Cardiac septum (tissue), 1 donor: ENCODE results near the gene SLAMF1. TPM values are rescaled to one million over a fixed set of nuclear protein-coding genes. Genes with fewer than 3 reads are reported as not detected.
"Not testable (repeated sequence)": the region's sequence is repeated elsewhere in the genome, so short reads cannot be mapped to it uniquely, and the experiment has no call there.

Experiments used
- DNase-seq: peaks from one replicate; pipeline ENCODE4 v3.0.0-alpha.2; 2020; ENCODE audit warnings: low spot score
- intact Hi-C: fragments of 100-400 bp; cut with DNase I; formaldehyde crosslinking; loops from one replicate; pipeline ENCODE4 v1.14.0; 2022
- total RNA-seq: library from RNA; stranded (reverse); fragmentation: NEBNext Ultra II Directional; extraction: Animal tissue kit (Norgen Biotek cat#: 25700); gene quantifications from one replicate; pipeline ENCODE4 v1.2.1, GENCODE V29; 2021
- donor health status: DM: no; HTN: no; CAD: no.

SLAMF1 gene
- total RNA-seq, 1 donor from 2014 or later: 1.0 TPM

DNA sequence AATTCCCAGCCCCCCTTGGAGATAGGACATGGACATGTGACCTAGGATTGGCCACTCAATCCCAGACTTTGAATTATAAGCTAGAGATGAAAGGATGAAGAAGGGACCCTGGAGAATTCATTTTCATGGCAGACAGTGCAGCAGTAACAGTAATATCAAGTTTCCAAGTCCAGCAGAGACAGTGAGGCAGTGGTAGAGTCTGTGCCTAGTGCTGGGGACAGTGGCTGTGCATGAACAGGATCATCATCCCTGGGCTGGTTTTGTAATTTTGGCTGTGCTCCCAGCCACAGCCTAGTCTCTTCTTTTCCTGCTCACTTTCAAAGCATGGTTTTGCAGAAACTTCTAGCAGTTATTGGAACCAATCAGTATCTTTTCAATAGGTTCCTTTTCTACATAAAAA, 37.9 kb downstream of the SLAMF1 start:
- no peak for DNase-seq
- intact Hi-C loops: no loop called here

DNA sequence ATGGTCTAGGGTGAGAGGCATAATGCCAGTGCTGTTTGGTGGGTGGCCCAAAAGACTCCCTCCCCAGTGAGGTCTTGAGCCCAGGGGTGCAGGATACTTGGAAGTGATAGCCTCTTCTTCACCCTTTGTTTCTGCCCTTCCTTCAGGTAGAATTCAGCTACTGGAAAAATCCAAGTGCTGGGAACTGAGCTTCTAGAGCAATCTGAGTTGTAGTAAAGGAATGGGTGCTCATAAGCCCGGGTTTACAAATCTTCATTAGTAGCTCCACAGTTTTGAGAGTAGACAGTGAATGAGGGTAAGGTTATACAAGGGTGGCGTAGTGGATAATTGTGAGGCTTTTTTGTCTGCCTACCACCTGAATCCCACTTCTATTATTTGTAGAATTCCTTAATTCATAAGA, 38.3 kb downstream of the SLAMF1 start:
- intact Hi-C loops: no loop called here
- no peak for DNase-seq

DNA sequence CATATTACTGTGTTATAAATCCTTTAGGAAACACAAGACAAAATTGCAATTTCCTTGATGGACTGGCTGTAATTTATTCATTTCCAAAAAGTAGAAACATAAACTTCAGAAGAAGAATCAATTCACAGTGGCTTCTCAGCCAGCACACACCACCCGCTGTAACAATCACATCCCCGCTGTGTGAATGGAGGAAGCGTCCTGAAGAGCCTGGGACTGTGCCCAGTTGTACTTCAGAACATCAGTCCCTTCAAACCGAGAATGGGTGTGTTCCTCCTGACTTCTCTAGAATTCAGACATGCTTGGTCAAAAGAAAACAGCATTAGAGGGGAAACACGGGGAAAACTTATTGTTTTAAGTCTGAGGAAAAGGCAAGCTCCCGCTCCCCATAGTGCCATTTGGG, 38.8 kb downstream of the SLAMF1 start:
- intact Hi-C loops: no loop called here
- no peak for DNase-seq

DNA sequence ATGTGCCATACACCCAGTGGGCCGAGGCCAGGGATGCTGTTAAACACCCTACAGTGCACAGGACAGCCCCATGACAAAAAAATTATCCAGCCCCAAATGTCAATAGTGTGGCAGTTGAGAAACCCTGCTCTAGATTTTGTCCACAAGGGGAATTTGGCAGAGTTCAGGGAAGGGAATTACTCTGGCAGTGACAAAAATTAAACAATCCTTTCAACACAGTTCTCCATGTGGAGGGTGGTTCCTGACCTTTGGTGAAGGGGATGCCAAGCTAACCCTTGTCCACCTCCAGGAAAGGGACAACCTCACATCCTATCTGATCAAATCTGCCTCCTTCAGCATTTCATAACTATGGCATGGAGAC, 39.2 kb downstream of the SLAMF1 start:
- no peak for DNase-seq
- intact Hi-C loops: loop anchor here (2.0 kb wide), 1 partner anchor 181 kb away; no protein-coding TSS in a partner anchor

DNA sequence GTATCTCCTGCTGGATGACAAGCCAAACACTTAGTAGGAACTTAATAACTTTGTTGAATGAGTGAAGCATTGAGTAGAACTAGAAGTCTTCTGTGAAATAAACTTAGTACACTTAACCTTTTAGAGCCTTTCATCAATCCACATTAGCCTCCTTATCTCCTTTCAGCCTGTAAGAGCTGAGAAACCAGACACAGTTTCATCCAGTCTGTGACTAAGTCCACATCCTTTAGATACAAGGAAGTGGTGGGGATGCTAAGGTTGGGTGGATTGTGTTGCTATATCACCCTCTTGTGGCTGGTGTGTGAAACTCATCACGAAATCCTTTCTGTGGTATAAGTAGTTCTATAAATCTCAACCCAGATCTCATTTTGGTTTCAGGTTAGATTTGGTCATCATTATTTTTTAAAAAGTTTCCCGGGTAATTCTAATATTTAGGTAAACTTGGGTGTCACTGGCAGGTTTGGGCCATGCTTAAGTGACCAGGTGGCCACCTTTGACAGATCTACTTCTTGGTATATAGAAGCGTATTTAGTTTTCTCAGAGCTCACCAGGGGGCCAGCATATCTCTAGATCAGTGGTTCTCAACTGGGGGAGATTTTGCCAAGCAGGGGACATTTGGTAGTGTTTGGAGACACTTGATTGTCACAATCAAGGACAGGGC, 39.7 kb downstream of the SLAMF1 start:
- DNase-seq: no peak
- intact Hi-C loops: loop anchor here (2.0 kb wide), 1 partner anchor 180 kb away; no protein-coding TSS in a partner anchor

DNA sequence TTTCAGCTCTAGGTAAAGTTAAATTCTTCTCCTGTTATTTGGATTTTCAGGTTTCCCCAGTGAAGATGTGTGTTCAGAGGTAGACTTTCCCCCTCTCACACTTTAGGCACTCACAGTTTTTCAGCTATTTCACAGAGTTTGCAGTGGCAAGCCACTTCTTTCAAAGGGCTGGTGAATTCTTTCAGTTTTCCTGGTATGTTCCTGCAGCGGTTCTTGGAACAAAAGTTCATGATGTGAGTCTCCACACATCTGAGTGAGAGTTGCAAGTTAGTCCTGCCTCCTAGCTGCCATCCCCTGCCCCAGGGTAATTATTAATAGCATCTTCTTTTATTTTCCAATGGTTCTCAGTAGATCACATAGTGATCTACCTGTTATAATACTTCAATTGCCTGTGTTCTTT, 40.2 kb downstream of the SLAMF1 start:
- intact Hi-C loops: loop anchor here (2.0 kb wide), 1 partner anchor 180 kb away; no protein-coding TSS in a partner anchor
- no peak for DNase-seq

DNA sequence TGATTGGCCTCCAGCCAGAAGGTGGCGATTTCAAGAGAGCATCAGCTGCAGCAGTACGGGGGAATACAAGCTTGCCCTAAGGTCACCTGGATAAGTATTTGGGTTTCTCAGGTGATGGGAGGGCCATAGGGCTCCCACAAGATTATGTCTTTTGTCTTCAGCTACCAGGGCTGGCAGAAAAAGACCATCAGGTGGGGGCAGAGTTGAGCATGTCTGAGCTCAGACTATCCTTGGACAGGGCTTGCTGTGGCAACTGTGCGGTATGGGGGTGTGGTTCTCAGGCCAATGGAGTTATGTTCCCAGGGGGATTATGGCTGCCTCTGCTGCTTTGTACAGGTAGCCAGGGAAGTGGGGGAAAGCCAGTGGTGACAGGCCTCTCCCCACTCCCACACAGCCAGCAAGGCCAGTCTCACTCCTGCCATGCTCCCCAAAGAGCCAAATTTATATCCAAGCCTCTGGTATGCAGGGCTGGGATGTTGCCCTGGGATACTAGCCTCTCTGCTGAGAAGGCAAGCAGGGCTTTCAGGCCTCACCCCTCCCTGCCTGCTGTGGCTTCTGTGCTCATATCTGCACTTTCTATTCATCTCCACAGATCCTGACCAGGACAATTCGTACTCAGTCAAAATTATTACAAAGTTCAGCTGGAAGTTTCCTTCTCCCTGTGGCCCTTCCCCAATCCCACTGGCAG, 40.9 kb downstream of the SLAMF1 start:
- DNase-seq: no peak
- intact Hi-C loops: loop anchor here (2.0 kb wide), 1 partner anchor 179 kb away; no protein-coding TSS in a partner anchor

DNA sequence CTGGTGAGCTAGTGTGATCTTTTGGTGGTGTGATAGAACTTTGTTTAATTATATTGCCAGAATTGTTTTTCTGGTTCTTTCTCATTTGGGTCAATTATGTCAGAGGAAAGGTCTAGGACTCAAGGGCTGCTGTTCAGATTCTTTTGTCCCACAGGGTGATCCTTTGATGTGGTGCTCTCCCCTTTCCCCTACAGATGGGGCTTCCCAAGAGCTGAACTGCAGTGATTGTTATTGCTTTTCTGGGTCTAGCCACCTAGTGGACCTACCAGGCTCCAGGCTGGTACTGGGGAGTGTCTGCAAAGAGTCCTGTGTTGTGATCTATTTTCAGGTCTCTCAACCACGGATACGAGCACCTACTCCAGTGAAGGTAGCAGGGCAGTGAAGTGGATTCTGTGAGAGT, 41.6 kb downstream of the SLAMF1 start:
- intact Hi-C loops: no loop called here
- DNase-seq: no peak

DNA sequence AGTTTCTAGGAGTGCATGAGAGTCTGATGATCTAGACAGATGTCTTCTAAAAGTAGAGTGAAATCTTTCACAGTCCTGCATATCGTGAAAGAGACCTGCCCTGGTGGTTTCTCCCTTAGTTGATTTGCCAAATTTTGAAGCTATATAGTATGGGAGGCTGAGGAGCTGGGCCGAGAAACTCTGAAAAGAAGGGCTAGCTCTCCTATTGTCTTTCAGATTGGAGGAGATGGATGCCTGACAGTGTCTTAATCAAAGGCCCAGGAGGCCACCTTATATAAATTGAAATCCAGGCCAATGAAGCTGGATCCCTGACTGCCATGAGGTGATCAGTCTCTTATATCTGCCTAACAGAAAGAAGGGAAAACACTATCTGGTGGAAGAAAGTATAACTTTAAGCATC, 49.1 kb downstream of the SLAMF1 start:
- intact Hi-C loops: no loop called here
- no peak for DNase-seq

DNA sequence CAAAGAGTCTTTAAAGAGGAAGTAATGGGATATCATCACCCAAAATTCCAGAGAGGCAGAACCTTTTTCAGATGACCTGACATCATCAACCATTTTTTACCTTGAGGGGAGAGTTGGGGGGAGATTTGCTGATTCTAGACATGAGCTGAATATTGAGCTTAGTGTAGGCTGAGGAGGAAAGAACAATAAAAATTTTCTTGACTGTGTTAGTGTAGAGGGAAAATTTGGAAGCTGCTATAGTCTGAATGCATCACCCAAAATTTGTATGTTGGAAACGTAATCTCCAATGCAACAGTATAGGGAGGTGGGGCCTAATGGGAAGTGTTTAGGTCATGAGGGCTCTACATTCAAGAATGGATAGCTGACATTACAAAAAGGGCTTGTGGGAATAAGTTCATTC, 49.8 kb downstream of the SLAMF1 start:
- DNase-seq: no peak
- intact Hi-C loops: no loop called here

DNA sequence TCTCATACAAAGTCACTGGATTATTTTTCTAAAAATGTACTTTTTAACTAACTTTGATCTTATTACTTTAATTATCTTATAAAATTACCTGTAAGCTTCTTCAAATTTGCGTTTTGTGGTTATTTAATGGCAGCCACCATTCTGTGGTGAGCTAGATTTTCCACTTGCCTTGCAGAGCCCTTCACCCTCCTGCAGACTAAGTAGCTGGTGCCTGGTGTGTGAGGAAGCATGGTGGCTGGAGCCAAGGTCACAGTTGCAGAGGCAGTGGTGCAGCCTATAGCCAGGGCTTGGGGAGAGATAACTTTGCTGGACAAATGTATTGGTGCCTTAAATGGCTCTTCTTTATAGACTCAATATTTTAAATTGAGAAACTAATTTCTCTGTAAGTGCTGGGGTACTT, 56.4 kb downstream of the SLAMF1 start:
- intact Hi-C loops: no loop called here
- DNase-seq: no peak

DNA sequence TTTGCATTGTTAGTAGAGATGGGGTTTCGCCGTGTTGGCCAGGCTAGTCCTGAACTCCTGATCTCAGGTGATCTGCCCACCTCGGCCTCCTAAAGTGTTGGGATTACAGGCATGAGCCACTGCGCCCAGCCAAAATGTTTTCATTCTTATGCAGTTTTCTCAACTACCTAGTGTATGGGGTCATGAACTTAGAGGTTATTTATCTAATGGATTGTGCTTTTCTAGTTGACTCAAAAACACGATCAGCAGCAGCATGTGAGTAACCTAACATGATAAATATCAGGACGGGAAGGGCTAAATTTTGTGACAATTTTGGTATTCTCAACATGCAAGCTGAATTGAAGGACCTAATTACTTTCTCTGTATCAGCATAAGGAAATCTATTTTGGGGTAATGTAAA, 58.4 kb downstream of the SLAMF1 start:
- intact Hi-C loops: no loop called here
- no peak for DNase-seq

DNA sequence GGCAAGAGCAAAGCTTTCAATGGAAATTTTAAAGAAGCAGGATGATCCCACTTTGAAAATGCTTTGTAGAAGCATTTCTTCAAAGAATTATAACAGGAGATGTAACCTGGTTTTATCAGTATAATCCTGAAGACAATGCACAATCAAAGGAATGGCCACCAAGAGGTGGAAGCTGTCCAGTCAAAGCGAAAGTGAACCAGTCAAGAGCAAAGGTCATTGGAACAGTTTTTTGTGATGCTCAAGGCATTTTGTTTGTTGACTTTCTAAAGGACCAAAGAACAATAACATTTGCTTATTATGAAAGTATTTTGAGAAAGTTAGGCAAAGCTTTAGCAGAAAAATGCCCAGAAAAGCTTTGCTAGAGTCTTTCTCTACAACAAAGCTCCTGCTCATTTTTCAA, 62.1 kb downstream of the SLAMF1 start:
- DNase-seq: no peak
- intact Hi-C loops: no loop called here

DNA sequence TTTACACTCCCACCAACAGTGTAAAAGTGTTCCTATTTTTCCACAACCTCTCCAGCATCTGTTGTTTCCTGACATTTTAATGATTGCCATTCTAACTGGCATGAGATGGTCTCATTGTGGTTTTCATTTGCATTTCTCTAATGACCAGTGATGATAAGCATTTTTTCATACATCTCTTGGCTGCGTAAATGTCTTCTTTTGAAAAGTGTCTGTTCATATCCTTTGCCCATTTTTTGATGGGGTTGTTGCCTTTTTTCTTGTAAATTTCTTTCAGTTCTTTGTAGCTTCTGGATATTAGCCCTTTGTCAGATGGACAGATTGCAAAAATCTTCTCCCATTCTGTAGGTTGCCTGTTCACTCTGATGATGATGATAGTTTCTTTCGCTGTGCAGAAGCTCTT, 63.9 kb downstream of the SLAMF1 start:
- DNase-seq, intact Hi-C loops: not testable (repeated sequence)

DNA sequence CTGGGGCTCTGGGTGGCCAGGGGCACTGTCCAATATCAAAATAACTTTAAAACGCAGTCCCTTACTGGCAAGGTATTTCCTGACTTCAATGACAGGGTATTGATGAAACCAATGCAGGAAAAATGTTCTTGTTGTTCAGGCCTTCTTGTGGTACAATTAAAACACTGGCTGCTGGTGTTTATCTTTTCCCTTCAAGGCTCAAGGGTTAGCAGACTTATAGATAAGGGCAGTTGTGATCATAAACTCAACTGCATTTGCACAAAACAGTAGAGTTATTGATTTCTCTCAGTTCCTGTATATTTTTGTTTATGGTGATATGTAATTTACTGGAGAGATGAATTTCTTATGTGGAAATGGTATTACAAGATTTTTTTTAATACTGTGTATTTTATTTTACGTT, 64.9 kb downstream of the SLAMF1 start:
- intact Hi-C loops: no loop called here
- DNase-seq: no peak

DNA sequence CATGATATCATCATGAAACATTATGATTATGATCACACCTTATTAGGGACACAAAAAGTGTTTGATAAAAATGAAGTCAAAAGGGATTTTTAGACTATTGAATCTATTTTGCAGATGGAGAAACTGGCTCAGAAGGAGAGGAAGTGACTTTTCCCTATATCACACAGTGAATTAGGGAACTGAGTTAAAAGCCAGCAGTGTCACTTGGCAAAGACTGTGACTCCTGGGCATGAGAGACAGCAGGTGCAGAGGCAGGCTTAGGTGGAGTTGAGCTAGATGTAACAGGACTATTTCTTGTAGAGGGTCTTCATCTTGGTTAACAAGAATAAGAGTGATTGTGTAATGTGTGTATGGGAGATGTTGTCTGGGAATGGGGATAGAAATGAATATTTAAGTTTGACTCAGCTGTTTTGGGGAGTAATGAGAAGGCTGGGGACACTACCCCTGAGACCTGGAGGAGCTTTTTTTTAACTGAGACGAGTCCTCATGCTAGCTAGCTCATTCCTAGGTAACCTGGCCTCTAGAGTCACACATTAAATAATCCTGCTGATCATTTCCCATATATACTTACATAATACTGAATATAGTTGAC, 66.5 kb downstream of the SLAMF1 start:
- intact Hi-C loops: no loop called here
- DNase-seq: no peak

DNA sequence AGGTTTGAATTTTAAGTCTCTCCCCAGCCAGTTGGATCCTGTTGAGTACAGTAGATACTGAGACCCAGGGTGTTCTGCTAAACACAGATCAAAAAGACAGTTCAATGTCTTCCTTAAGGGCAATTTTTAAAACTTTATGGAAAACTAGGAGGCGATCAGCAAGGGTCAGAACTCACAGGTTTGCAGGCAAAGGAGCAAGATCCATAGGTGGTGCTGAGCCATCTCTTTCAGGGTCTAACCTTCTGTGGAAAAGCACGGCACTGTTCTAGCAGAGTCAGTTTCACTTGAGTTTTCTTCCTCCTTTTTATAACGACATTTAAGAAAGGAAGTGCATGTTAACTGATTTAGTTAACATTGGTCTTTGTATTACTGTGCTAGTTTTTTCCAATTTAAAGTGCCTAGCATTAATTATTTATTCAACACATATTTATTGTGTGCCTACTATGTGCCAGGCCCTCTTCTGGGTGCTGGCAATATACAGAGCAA, 67.6 kb downstream of the SLAMF1 start, which contains the start of gene CD84:
CD84 (minus strand) TSS at position 281 of the 486 bp plus-strand sequence; CDS start at position 222, 59 bp downstream.
- no peak for DNase-seq
- intact Hi-C loops: no loop called here

DNA sequence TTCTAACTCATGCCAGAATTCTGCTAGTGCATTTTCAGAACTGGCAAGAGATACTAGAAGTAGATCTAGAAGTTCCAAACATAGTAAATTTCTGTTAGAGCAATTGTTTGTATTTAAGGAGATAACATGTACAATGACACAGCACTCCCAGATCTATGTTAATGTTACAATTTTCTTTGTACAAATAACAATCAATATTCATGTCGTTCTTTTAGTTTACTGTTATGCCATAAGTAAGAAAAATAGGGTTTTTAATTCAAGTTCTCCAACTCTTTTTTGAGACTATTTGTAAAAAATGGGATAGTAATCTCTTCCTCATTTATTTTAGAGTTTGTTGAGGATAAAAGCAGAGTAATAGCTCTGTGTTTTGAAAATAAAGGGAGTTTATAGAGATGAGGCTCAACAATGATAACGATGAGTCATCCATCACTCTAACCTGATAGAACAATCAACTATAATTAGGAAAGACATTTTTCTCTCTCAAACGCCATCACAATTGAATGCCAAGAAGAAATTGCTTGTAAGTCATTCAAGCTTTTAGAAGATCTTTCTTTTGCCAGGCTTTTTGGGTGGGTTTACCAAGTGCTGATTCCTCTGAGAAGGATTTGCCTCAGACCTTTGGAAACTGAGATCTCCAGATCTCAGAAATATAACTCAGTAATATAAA, 68.2 kb downstream of the SLAMF1 start:
- intact Hi-C loops: no loop called here
- no peak for DNase-seq

DNA sequence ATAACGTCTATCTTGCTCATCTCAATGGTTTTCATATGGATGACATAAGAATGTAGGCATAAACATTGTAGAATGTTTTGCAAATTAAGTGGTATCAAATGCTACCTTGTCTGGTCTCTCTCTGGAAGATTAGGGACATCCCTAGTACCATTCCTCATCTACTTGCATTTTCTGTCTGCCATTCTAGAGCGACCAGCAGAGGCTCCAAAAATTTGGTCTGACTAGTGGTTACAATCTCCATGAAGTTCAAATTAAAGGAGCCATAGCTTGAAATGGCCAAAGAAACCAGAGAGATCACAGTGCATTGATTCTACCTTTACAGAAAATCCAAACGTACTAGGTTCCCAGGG, 68.7 kb downstream of the SLAMF1 start:
- intact Hi-C loops: no loop called here
- DNase-seq: no peak

DNA sequence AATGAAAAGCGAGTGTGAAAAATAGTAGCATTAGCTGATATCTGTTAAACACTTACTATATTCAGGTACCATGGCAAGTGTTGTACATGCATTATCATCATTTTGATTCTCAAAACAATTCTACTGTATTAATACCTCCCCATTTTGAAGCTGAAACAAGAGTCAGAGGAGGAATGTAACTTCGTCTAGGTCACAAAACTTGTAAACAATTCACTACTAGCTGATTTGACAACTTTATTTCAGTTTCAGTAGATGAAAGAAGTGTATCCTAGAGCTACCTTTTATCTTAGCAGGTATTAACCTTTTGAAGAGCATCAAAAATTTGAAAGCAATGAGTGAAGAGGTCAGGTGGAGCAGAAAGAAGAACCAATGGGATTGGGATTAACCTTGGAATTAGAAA, 69.2 kb downstream of the SLAMF1 start:
- DNase-seq: no peak
- intact Hi-C loops: no loop called here
